Measurements from ENCODE around the gene B3GAT3. TPM values are rescaled to one million over a fixed set of nuclear protein-coding genes. Genes with fewer than 3 reads are reported as not detected.
"Not testable (repeated sequence)": the region's sequence is repeated elsewhere in the genome, so short reads cannot be mapped to it uniquely, and the experiment has no call there.

Gene B3GAT3
- total and polyA plus RNA-seq, 3 donors from 2014 or later = 36.6 to 69.2 (median 66.4) TPM

- 2 to 8% methylated on average over 10 to 17 of the region's 17 CpGs for WGBS, 2 donors
- Histone ChIP-seq H3K4me3 (peak overlapping the region; percentile 75 to 89), H3K4me1 (peaks cover 21% of the 10 kb centered on the region), H3K9me3 (no peaks in the 10 kb centered on the region), H3K27ac (peak overlapping the region; percentile 87 to 92), H3K36me3 (ENCODE audit: low read depth, missing control alignments) (no peaks in the 10 kb centered on the region), H3K27me3 (no peaks in the 10 kb centered on the region)
- no peak for TF ChIP-seq POLR2A (IDR thresholded peaks at IDR 0.05)
- TF ChIP-seq, protein P1, sequence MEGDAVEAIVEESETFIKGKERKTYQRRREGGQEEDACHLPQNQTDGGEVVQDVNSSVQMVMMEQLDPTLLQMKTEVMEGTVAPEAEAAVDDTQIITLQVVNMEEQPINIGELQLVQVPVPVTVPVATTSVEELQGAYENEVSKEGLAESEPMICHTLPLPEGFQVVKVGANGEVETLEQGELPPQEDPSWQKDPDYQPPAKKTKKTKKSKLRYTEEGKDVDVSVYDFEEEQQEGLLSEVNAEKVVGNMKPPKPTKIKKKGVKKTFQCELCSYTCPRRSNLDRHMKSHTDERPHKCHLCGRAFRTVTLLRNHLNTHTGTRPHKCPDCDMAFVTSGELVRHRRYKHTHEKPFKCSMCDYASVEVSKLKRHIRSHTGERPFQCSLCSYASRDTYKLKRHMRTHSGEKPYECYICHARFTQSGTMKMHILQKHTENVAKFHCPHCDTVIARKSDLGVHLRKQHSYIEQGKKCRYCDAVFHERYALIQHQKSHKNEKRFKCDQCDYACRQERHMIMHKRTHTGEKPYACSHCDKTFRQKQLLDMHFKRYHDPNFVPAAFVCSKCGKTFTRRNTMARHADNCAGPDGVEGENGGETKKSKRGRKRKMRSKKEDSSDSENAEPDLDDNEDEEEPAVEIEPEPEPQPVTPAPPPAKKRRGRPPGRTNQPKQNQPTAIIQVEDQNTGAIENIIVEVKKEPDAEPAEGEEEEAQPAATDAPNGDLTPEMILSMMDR (IDR thresholded peaks at IDR 0.05) = no peak
- intact Hi-C loops (cut with DNase I; ENCODE audit: low total_unique reads) = no loop called here
- DNase-seq = peak; percentile 33
Observed at GRCh38 chr11:62592146-62592815, 29.5 kb downstream of the B3GAT3 start.

DNA sequence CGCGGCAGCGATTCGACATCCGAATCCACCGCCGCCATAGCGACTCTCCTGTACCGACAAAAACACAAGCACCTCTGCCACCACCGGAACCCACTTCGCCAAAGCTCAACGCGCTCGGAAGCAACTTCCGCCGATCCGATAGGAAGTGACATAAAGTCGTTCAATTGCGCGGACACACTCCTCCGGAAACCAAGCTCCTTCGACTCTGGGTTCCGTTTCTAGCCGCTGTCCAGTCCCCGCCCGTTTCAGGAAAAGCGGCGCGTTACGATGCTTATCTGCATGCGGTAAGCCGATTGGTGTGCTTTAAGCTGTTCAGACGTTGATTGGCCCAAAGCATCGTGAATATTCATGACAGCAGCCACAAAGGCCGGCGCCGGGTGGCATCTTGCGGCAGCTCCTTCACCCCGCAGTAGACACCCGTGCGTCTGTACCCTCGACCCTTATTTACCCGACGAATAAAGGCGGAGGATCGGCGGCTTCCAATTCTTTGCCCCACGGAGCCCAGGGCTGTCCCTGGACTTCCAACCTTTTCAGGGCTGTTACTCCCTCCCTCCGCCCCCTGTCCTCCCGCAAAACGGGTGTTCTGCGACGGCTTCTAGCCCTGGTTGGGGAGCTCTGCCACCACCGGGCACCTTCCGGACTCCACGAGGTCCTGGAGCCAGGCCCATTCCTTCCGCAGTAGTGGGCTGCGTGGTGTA, 30.2 kb downstream of the B3GAT3 start, which contains the start of gene TUT1:
Gene TUT1 (minus strand): TSS at position 76 of the 698 bp plus-strand sequence. CDS start 38 bp downstream, at position 38.
- peaks cover 21% of the 10 kb centered on the region for H3K4me1 ChIP-seq
- H3K9me3 ChIP-seq = no peaks in the 10 kb centered on the region
- 0 to 1% methylated on average over 24 to 58 of the region's 58 CpGs for WGBS, 2 donors
- peak; percentile 99 for DNase-seq
- H3K36me3 ChIP-seq (ENCODE audit: low read depth, missing control alignments) = no peaks in the 10 kb centered on the region
- H3K27ac ChIP-seq = peak within 1 kb of the TSS; percentile 87 to 92
- peak within 1 kb of the TSS; percentile 75 to 89 for H3K4me3 ChIP-seq
- no peaks in the 10 kb centered on the region for H3K27me3 ChIP-seq
- TF ChIP-seq, protein P1 (IDR thresholded peaks at IDR 0.05) = no peak
- peak; percentile 54 for TF ChIP-seq POLR2A (IDR thresholded peaks at IDR 0.05)
- intact Hi-C loops (cut with DNase I; ENCODE audit: low total_unique reads) = no loop called here

- no peaks in the 10 kb centered on the region for H3K9me3 ChIP-seq
- intact Hi-C loops (cut with DNase I; ENCODE audit: low total_unique reads) = no loop called here
- WGBS, 2 donors = 73 to 75% methylated on average over 17 to 18 of the region's 18 CpGs
- no peaks in the 10 kb centered on the region for H3K36me3 ChIP-seq (ENCODE audit: low read depth, missing control alignments)
- no peaks in the 10 kb centered on the region for H3K27me3 ChIP-seq
- TF ChIP-seq, protein P1 (IDR thresholded peaks at IDR 0.05) = no peak
- TF ChIP-seq POLR2A (IDR thresholded peaks at IDR 0.05) = no peak
- no peak overlapping the region for H3K4me3 ChIP-seq
- H3K4me1 ChIP-seq = peaks cover 21% of the 10 kb centered on the region
- no peak for DNase-seq
- no peak overlapping the region for H3K27ac ChIP-seq
Observed at GRCh38 chr11:62588966-62589637, 32.7 kb downstream of the B3GAT3 start.

- H3K9me3 ChIP-seq; H3K4me3 ChIP-seq; DNase-seq; intact Hi-C loops (cut with DNase I; ENCODE audit: low total_unique reads); H3K27me3 ChIP-seq; H3K27ac ChIP-seq; H3K36me3 ChIP-seq (ENCODE audit: low read depth, missing control alignments): not testable (repeated sequence)
- WGBS, 2 donors = 92 to 95% methylated on average over 6 to 7 of the region's 7 CpGs
- H3K4me1 ChIP-seq = peaks cover 12% of the 10 kb centered on the region
Observed at GRCh38 chr11:62585356-62585755, 36.4 kb downstream of the B3GAT3 start.

GRCh38 chr11:62581735-62582134, 40.1 kb downstream of the B3GAT3 start:
- H3K9me3 ChIP-seq; H3K36me3 ChIP-seq (ENCODE audit: low read depth, missing control alignments); intact Hi-C loops (cut with DNase I; ENCODE audit: low total_unique reads); H3K4me3 ChIP-seq; H3K27me3 ChIP-seq; H3K4me1 ChIP-seq; DNase-seq: not testable (repeated sequence)
- 95 to 98% methylated on average over 4 of the region's 4 CpGs for WGBS, 2 donors
- H3K27ac ChIP-seq = peak overlapping the region in 1 of 2 donors; percentile 7
